ENCODE data around the gene CARD6.
"Not testable (repeated sequence)": the region's sequence is repeated elsewhere in the genome, so short reads cannot be mapped to it uniquely, and the experiment has no call there.

CARD6 gene

DNA sequence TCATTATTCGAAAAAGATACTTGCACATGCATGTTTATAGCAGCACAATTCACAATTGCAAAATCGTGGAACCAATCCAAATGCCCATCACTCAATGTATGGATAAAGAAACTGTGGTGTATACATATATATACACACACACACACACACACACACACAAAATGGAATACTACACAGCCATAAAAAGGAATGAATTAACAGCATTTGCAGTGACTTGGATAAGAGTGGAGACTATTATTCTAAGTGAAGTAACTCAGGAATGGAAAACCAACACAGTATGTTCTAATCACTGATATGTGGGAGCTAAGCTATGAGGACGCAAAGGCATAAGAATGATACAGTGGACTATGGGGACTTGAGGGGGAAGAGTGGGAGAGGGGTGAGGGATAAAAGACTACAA is 46.3 kb upstream of the CARD6 start:
- H3K36me3 ChIP-seq (ENCODE audit: control insufficient read depth in 1 of 2, insufficient read depth in 2 of 2, low read length in 2 of 2); H3K4ac ChIP-seq (ENCODE audit: low read depth, low read length); H2AK5ac ChIP-seq (ENCODE audit: low read length); H3K27me3 ChIP-seq (ENCODE audit: insufficient read depth, low read length); H3K9me3 ChIP-seq (ENCODE audit: insufficient read depth, low read depth, low read length); H3K79me2 ChIP-seq (ENCODE audit: control insufficient read depth, insufficient read depth, low read length, poor library complexity); H2BK12ac ChIP-seq (ENCODE audit: low read length); H3K27ac ChIP-seq (ENCODE audit: low read depth, low read length); H3K23ac ChIP-seq (ENCODE audit: low read length); H3K79me1 ChIP-seq (ENCODE audit: low read length); H4K8ac ChIP-seq (ENCODE audit: low read depth, low read length); DNase-seq; H2BK5ac ChIP-seq (ENCODE audit: low read depth, low read length, poor library complexity); H3K4me1 ChIP-seq (ENCODE audit: control insufficient read depth in 1 of 2, insufficient read depth in 2 of 2, low read length in 2 of 2); H3K4me2 ChIP-seq (ENCODE audit: low read length); H3K18ac ChIP-seq (ENCODE audit: low read length); H3K9ac ChIP-seq (ENCODE audit: low read length); H4K12ac ChIP-seq (ENCODE audit: low read depth, low read length); H4K91ac ChIP-seq (ENCODE audit: low read depth, low read length); H2BK120ac ChIP-seq (ENCODE audit: insufficient read depth, low read length, poor library complexity); H3K14ac ChIP-seq (ENCODE audit: low read length); H3K4me3 ChIP-seq (ENCODE audit: low read depth, low read length); H2AFZ ChIP-seq (ENCODE audit: insufficient read depth, low read length, poor library complexity): not testable (repeated sequence)
- WGBS (ENCODE audit: extremely low coverage, insufficient coverage, insufficient read length): no CpG with 5 or more reads among the region's 3 CpGs

DNA sequence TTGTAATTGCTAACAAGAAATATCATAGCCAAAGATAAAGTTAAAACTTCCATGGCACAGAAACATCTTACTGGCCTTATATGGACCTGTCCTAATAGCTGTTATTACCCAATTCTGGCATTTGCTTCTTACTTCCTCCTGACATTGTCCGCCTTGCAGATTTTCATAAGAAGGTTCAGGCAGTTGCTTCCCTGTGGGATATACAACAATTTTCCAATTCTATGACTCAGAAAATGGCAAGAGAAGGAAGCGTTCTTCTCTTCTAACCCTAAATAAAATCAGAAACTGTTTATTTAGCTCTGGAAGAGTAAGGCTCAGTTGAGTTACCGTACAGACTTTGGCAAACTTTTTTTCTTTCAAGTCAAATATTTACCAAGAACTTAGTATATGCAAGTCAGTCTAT is 44.7 kb upstream of the CARD6 start:
- Histone ChIP-seq H3K4ac (ENCODE audit: low read depth, low read length) (peak overlapping the region; percentile 75), H3K18ac (ENCODE audit: low read length) (no peak overlapping the region), H3K4me3 (ENCODE audit: low read depth, low read length) (no peak overlapping the region), H3K9me3 (ENCODE audit: insufficient read depth, low read depth, low read length) (no peaks in the 10 kb centered on the region), H2BK12ac (ENCODE audit: low read length) (no peak overlapping the region), H3K4me2 (ENCODE audit: low read length) (no peak overlapping the region), H2BK5ac (ENCODE audit: low read depth, low read length, poor library complexity) (no peak overlapping the region), H2AFZ (ENCODE audit: insufficient read depth, low read length, poor library complexity) (no peak overlapping the region), H2AK5ac (ENCODE audit: low read length) (no peak overlapping the region), H3K36me3 (ENCODE audit: control insufficient read depth in 1 of 2, insufficient read depth in 2 of 2, low read length in 2 of 2) (peaks cover 0 to 3% of the 10 kb centered on the region in 2 experiments), H4K91ac (ENCODE audit: low read depth, low read length) (no peak overlapping the region), H4K8ac (ENCODE audit: low read depth, low read length) (no peak overlapping the region), H3K79me1 (ENCODE audit: low read length) (peaks cover 5% of the 10 kb centered on the region), H3K23ac (ENCODE audit: low read length) (no peak overlapping the region), H3K14ac (ENCODE audit: low read length) (no peak overlapping the region), H3K9ac (ENCODE audit: low read length) (no peak overlapping the region), H2BK120ac (ENCODE audit: insufficient read depth, low read length, poor library complexity) (no peak overlapping the region), H3K4me1 (ENCODE audit: control insufficient read depth in 1 of 2, insufficient read depth in 2 of 2, low read length in 2 of 2) (no peaks in the 10 kb centered on the region), H3K27ac (ENCODE audit: low read depth, low read length) (no peak overlapping the region), H3K27me3 (ENCODE audit: insufficient read depth, low read length) (no peaks in the 10 kb centered on the region), H3K79me2 (ENCODE audit: control insufficient read depth, insufficient read depth, low read length, poor library complexity) (peaks cover 6% of the 10 kb centered on the region), H4K12ac (ENCODE audit: low read depth, low read length) (no peak overlapping the region)
- no CpG with 5 or more reads among the region's 3 CpGs for whole genome bisulfite sequencing (ENCODE audit: extremely low coverage, insufficient coverage, insufficient read length)
- DNase-seq: peak in 1 of 2 donors; percentile 19

DNA sequence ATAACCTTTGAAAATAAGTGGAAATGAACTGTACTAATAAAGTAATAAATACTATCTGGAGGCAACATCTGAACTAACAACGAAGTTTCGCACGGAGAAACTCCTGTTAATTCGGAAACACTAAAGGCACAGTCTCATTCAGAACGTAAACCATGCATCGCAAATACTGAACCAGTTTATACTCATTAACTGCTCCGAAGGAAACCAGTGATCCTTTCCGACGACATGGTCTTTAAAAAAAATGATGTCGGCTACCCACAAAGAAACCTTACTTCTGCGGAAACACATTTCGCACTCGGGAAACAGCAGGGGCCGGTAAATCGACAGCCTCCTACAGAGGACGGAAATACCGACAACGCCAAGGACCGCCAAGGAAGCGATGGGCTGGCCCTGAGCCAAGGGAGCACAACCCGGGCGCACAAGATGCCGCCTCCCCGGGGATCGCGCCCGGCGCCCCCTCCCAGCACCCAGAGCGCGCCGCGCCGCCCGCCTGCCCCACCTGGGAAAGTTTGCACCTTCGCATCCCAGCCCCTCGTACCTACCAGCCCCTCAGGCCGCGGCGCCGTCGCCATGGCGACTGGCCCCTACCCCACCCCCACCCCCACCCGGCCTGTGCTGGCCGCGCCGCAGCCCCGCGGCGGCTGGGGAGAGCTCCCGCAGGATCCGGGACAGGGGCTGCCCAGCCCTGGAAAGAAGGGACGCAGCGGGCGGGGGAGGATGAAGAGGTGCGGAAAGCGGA is 43.7 kb upstream of the CARD6 start:
- H3K27me3 ChIP-seq (ENCODE audit: insufficient read depth, low read length): no peaks in the 10 kb centered on the region
- H3K4ac ChIP-seq (ENCODE audit: low read depth, low read length): peak overlapping the region; percentile 81
- H4K12ac ChIP-seq (ENCODE audit: low read depth, low read length): peak overlapping the region; percentile 91
- peaks cover 6% of the 10 kb centered on the region for H3K79me2 ChIP-seq (ENCODE audit: control insufficient read depth, insufficient read depth, low read length, poor library complexity)
- H4K8ac ChIP-seq (ENCODE audit: low read depth, low read length): peak overlapping the region; percentile 94
- peaks cover 0 to 3% of the 10 kb centered on the region in 2 experiments for H3K36me3 ChIP-seq (ENCODE audit: control insufficient read depth in 1 of 2, insufficient read depth in 2 of 2, low read length in 2 of 2)
- peak overlapping the region; percentile 84 for H2BK120ac ChIP-seq (ENCODE audit: insufficient read depth, low read length, poor library complexity)
- H2AFZ ChIP-seq (ENCODE audit: insufficient read depth, low read length, poor library complexity): peak overlapping the region; percentile 93
- H3K23ac ChIP-seq (ENCODE audit: low read length): no peak overlapping the region
- peak overlapping the region; percentile 95 for H3K9ac ChIP-seq (ENCODE audit: low read length)
- H3K18ac ChIP-seq (ENCODE audit: low read length): peak overlapping the region; percentile 86
- H2BK5ac ChIP-seq (ENCODE audit: low read depth, low read length, poor library complexity): peak overlapping the region; percentile 78
- peak overlapping the region; percentile 27 for H2BK12ac ChIP-seq (ENCODE audit: low read length)
- H3K27ac ChIP-seq (ENCODE audit: low read depth, low read length): peak overlapping the region; percentile 87
- H4K91ac ChIP-seq (ENCODE audit: low read depth, low read length): peak overlapping the region; percentile 81
- peak overlapping the region; percentile 94 for H3K14ac ChIP-seq (ENCODE audit: low read length)
- H3K79me1 ChIP-seq (ENCODE audit: low read length): peaks cover 5% of the 10 kb centered on the region
- WGBS (ENCODE audit: extremely low coverage, insufficient coverage, insufficient read length): no CpG with 5 or more reads among the region's 56 CpGs
- no peak overlapping the region for H2AK5ac ChIP-seq (ENCODE audit: low read length)
- peak overlapping the region; percentile 60 for H3K4me2 ChIP-seq (ENCODE audit: low read length)
- peak; percentile 25 to 60 for DNase-seq
- H3K9me3 ChIP-seq (ENCODE audit: insufficient read depth, low read depth, low read length): no peaks in the 10 kb centered on the region
- peak overlapping the region; percentile 95 for H3K4me3 ChIP-seq (ENCODE audit: low read depth, low read length)
- no peaks in the 10 kb centered on the region for H3K4me1 ChIP-seq (ENCODE audit: control insufficient read depth in 1 of 2, insufficient read depth in 2 of 2, low read length in 2 of 2)

DNA sequence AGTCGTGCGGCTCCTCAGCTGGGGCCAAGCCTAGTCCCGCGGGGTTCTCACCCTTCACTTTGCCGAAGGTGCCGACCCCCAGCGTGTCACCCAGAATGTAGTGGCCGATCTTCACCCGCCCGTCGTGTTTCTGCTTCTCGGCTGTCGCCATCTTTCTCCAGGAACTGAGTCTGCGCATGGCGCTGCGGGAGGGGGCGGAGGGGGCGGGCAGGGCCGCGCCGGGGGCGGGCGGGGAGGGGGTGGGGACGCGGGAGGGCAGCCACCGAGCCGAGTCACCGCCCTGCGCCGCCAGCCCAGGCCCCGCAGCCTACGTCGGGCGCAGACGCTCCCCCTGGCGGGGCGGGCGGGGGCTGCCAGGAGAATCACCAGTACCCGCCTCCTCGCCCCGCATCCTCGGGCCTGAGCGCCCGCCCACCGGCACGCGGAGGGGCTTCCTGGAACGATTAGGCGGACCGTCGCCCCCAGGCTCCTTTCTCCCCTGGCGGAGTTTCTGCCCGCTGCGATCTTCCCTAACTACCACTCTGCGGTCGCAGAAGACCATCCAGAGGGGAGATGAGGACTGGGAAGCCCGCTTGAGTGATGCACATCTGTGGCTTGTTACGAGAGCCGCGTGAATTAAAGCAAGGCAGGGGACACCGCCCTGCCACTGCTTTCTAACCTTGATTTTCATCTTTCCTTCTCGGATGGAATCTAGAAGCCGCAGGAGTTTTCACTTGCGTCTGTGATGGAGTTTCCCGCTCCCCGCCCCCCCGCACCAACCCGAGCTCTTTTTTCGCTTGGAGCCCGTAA is 43.0 kb upstream of the CARD6 start, which contains the start of gene PRKAA1:
Gene PRKAA1 (minus strand): TSS at position 363 of the 789 bp plus-strand sequence. CDS start 185 bp downstream, at position 178.
- Histone ChIP-seq H4K12ac (ENCODE audit: low read depth, low read length) (peak within 1 kb of the TSS; percentile 91), H3K79me1 (ENCODE audit: low read length) (peaks cover 5% of the 10 kb centered on the region)
- no CpG with 5 or more reads among the region's 70 CpGs for WGBS (ENCODE audit: extremely low coverage, insufficient coverage, insufficient read length)

More for the DNA sequence above, 43.0 kb upstream of the CARD6 start, which contains the start of gene PRKAA1:
- H4K8ac ChIP-seq (ENCODE audit: low read depth, low read length): peak within 1 kb of the TSS; percentile 94
- H2BK12ac ChIP-seq (ENCODE audit: low read length): peak within 1 kb of the TSS; percentile 45
- peak within 1 kb of the TSS; percentile 84 for H2BK120ac ChIP-seq (ENCODE audit: insufficient read depth, low read length, poor library complexity)
- peak within 1 kb of the TSS; percentile 86 for H3K18ac ChIP-seq (ENCODE audit: low read length)
- H3K4me3 ChIP-seq (ENCODE audit: low read depth, low read length): peak within 1 kb of the TSS; percentile 95
- DNase-seq: peak; percentile 92 to 94
- peak within 1 kb of the TSS; percentile 94 for H3K14ac ChIP-seq (ENCODE audit: low read length)
- H2AK5ac ChIP-seq (ENCODE audit: low read length): no peak within 1 kb of the TSS
- peak within 1 kb of the TSS; percentile 81 for H3K4me2 ChIP-seq (ENCODE audit: low read length)
- H3K36me3 ChIP-seq (ENCODE audit: control insufficient read depth in 1 of 2, insufficient read depth in 2 of 2, low read length in 2 of 2): peaks cover 0 to 3% of the 10 kb centered on the region in 2 experiments
- peaks cover 6% of the 10 kb centered on the region for H3K79me2 ChIP-seq (ENCODE audit: control insufficient read depth, insufficient read depth, low read length, poor library complexity)
- H3K27me3 ChIP-seq (ENCODE audit: insufficient read depth, low read length): no peaks in the 10 kb centered on the region
- H3K4me1 ChIP-seq (ENCODE audit: control insufficient read depth in 1 of 2, insufficient read depth in 2 of 2, low read length in 2 of 2): no peaks in the 10 kb centered on the region
- H3K27ac ChIP-seq (ENCODE audit: low read depth, low read length): peak within 1 kb of the TSS; percentile 87
- peak within 1 kb of the TSS; percentile 81 for H4K91ac ChIP-seq (ENCODE audit: low read depth, low read length)
- peak within 1 kb of the TSS; percentile 78 for H2BK5ac ChIP-seq (ENCODE audit: low read depth, low read length, poor library complexity)
- H3K9me3 ChIP-seq (ENCODE audit: insufficient read depth, low read depth, low read length): no peaks in the 10 kb centered on the region
- peak within 1 kb of the TSS; percentile 81 for H3K4ac ChIP-seq (ENCODE audit: low read depth, low read length)
- H3K23ac ChIP-seq (ENCODE audit: low read length): no peak within 1 kb of the TSS
- peak within 1 kb of the TSS; percentile 95 for H3K9ac ChIP-seq (ENCODE audit: low read length)
- H2AFZ ChIP-seq (ENCODE audit: insufficient read depth, low read length, poor library complexity): peak within 1 kb of the TSS; percentile 98
